Pancreas (tissue), 10 donors: ENCODE data around the gene TWIST2. TPM values are rescaled to one million over a fixed set of nuclear protein-coding genes. Genes with fewer than 3 reads are reported as not detected.
A peak's percentile ranks its signal among the peaks of the same experiment; 100 is the strongest.

Source experiments
- ATAC-seq, 4 donors: fragments of 200-7000 bp; cut with Tn5 transposase; one replicate each; pipeline versions ENCODE4 v1.8.0 to v1.9.1; 2020; ENCODE audit warnings: mild to moderate bottlenecking in 4 of 4, moderate library complexity in 4 of 4
- DNase-seq, 6 donors: peaks; one replicate each; pipeline ENCODE4 v3.0.0-alpha.2; 2020
- FAIRE-seq: peaks from 2 replicates; lab custom pipeline; 2012; peaks lifted over from hg19 to GRCh38; lab: Jason Lieb, UNC
- H3K27ac ChIP-seq, 4 donors: fragments of 200-600 bp; sonication (generic); 1 replicate in 3 of 4; 2 replicates in 1 of 4; pipeline versions ENCODE4 v1.5.0 to v1.8.0; 2020
- H3K27me3 ChIP-seq, 4 donors: fragments of 200-600 bp; one replicate each; pipeline ENCODE4 v1.8.0; 2021
- H3K36me3 ChIP-seq, 3 donors: fragments of 200-600 bp; sonication (generic) in 1 of 3; one replicate each; pipeline versions ENCODE4 v1.5.0 to v1.8.0; 2020 to 2021
- H3K4me1 ChIP-seq, 3 donors: fragments of 200-600 bp; one replicate each; pipeline ENCODE4 v1.8.0; 2021
- H3K4me3 ChIP-seq, 4 donors: fragments of 200-600 bp; sonication (generic) in 2 of 4; one replicate each; pipeline versions ENCODE4 v1.5.0 to v1.8.0; 2020 to 2021
- H3K9me3 ChIP-seq, 4 donors: fragments of 200-600 bp; one replicate each; pipeline ENCODE4 v1.8.0; 2021
- WGBS, 2 donors: extraction: QIAGEN DNeasy Blood & Tissue Kit; methylation state at CpG; one replicate each; pipeline ENCODE4 v1.1.7; 2013; 5-methylcytosine and 5-hydroxymethylcytosine counted together
- intact Hi-C, 3 donors: fragments of 100-400 bp; cut with DNase I; formaldehyde crosslinking; loops; one replicate each; pipeline versions ENCODE4 v1.11.1 to v1.14.2; 2022
- polyA plus RNA-seq, 2 donors: library from polyadenylated mRNA; stranded (reverse); fragments of 200-250 nt; gene quantifications; one replicate each; pipeline ENCODE4 v1.2.3, GENCODE V29; 2013
- total RNA-seq, 6 donors: library from RNA; stranded (reverse); fragmentation: NEBNext Ultra II Directional in 4 of 6; extraction: Animal tissue kit (Norgen Biotek cat#: 25700) in 4 of 6; gene quantifications; one replicate each; pipeline versions ENCODE4 v1.2.1 to v1.2.4, GENCODE V29; 2021 to 2023
- TF ChIP-seq, protein P1 (sequence below), 4 donors: fragments of 200-600 bp; sonication (generic) in 3 of 4; IDR thresholded peaks; one replicate each; pipeline versions ENCODE4 v1.5.0 to v1.8.0; 2021; ENCODE audit warnings: antibody characterized with exemption in 4 of 4
- donor health status: healthy with polysubstance abuse.
- donor health status: DM: no; HTN: no; CAD: no; lungs with moderate emphysema.
- donor health status: DM: no; HTN: no; CAD: no.
- donor health status: control.
- donor health status: control.
- donor health status: Bipolar disorder and iron deficiency.
- donor health status: DM: yes; HTN: yes; CAD: no.
- donor health status: DM: no; HTN: no; CAD: no.
- donor health status: DM: no; HTN: no; CAD: no.
- donor health status: DM: yes; HTN: yes; CAD: no.

The TWIST2 gene
- total and polyA plus RNA-seq, 8 donors: 0.31 to 3.0 (median 1.1) TPM

DNA sequence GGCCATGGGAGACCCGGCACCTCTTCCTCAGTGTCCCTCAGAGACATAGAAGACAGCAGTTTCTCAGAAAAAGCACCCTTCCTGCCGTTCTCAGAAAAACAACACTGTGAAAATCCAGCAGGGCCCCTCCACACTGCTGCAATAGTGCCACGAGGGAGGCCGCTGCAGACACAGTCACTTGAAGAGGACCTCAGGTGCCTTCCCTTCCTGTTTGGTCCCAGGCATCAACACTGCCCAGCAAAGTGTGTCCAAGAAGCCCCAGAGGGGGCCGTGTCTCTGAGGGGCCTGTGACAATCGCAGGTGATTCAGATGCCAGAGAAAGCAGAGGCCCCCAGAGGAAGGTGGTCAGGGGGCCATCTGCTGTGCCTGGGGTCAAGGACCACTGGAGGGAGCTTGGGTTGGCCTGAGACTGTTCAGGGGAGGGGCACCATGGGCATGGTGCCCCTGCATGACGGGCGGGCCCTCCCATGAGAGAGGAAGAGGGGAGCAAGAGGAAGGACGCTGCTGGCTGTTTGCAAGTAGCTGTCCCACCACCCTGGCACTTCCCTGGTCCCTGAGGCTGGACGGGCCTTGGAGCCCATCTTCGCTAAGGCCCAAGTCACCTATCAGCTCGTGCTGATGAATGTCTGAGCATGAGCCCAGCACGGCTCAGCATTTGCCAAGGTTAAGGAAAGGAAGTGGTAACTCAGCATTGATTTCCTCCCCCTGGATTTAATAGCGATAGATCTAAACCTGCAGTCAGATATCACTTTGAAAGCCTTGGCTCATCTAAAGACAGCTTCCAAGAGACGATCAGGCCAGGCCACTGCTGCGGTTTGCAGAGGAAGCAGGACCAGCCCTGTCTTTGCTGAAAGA is 9.1 kb downstream of the TWIST2 start:
- Histone ChIP-seq H3K27ac (no peak overlapping the region), H3K9me3 (no peaks in the 10 kb centered on the region), H3K27me3 (peaks cover 0 to 6% (median 0%) of the 10 kb centered on the region in 4 donors), H3K4me1 (no peaks in the 10 kb centered on the region), H3K36me3 (no peaks in the 10 kb centered on the region), H3K4me3 (no peak overlapping the region)
- TF ChIP-seq, protein P1, sequence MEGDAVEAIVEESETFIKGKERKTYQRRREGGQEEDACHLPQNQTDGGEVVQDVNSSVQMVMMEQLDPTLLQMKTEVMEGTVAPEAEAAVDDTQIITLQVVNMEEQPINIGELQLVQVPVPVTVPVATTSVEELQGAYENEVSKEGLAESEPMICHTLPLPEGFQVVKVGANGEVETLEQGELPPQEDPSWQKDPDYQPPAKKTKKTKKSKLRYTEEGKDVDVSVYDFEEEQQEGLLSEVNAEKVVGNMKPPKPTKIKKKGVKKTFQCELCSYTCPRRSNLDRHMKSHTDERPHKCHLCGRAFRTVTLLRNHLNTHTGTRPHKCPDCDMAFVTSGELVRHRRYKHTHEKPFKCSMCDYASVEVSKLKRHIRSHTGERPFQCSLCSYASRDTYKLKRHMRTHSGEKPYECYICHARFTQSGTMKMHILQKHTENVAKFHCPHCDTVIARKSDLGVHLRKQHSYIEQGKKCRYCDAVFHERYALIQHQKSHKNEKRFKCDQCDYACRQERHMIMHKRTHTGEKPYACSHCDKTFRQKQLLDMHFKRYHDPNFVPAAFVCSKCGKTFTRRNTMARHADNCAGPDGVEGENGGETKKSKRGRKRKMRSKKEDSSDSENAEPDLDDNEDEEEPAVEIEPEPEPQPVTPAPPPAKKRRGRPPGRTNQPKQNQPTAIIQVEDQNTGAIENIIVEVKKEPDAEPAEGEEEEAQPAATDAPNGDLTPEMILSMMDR (IDR thresholded peaks at IDR 0.05): no peak
- WGBS, 2 donors: 63 to 73% methylated on average over 16 of the region's 16 CpGs
- intact Hi-C loops: no loop called here
- no peak for FAIRE-seq
- DNase-seq: no peak
- no peak for ATAC-seq

DNA sequence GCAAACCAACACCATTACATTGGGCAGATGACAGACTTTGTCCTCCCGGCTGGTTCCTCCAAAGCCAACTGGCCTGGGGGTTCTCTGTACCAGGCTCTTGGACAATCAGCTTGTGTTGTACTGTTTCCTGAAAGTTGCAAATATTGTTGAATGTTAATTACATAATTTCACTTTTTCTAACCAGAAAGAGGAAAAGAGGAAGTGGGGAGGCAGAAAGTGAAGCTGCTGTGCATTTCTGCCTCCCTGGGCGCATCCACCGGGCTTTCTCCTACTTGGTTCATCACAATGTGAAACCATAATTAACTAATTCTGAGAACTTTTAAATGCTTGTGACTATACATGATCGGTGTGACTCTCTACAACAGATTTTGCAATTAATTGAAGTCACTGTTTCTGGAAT is 10.1 kb downstream of the TWIST2 start:
- ATAC-seq (no peak), FAIRE-seq (no peak), DNase-seq (no peak)
- H3K36me3 ChIP-seq: no peaks in the 10 kb centered on the region
- peaks cover 0 to 6% (median 0%) of the 10 kb centered on the region in 4 donors for H3K27me3 ChIP-seq
- intact Hi-C loops: no loop called here
- H3K27ac ChIP-seq: no peak overlapping the region
- 75 to 84% methylated on average over 4 of the region's 4 CpGs for WGBS, 2 donors
- H3K9me3 ChIP-seq: no peaks in the 10 kb centered on the region
- no peaks in the 10 kb centered on the region for H3K4me1 ChIP-seq
- TF ChIP-seq, protein P1 (IDR thresholded peaks at IDR 0.05): no peak
- no peak overlapping the region for H3K4me3 ChIP-seq

DNA sequence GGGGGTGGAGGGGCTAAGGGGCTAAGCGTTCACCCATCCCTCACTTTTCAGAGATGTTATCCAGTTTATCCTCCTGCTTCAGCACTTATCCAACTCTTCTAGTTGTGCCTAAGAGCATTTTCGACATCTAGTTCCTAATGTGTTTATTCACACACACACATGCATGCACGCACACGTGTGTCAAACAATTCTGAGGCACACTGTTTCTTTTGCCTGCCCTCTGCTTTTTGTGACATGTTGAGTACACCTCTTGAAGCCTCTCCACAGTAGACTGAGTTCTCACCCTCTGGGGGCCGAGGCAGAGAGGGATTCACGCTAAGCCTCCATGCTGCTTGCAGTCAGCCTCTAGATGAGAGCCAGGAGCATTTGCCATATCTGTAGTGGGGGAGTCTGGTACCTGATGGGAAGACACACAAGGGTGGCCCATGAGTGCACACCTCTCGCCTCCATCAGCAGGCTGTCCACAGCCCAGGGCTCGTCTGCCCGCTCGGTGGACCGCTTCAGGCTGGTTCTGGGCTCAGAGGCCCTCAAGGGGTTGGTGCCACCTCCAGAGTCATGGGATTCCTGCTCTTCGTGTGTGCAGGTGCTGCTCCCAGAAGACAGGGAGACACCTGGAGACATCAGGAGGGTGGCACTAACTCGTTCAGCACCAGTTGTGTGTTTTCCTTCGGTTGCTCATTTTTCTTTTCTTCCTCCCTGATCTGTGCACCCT is 11.9 kb downstream of the TWIST2 start:
- Histone ChIP-seq H3K36me3 (no peaks in the 10 kb centered on the region), H3K4me1 (no peaks in the 10 kb centered on the region), H3K9me3 (no peaks in the 10 kb centered on the region), H3K27me3 (peaks cover 0 to 4% (median 0%) of the 10 kb centered on the region in 4 donors), H3K4me3 (no peak overlapping the region), H3K27ac (no peak overlapping the region)
- ATAC-seq (no peak), DNase-seq (peak in 1 of 6 donors; percentile 27), FAIRE-seq (no peak)
- TF ChIP-seq, protein P1 (IDR thresholded peaks at IDR 0.05): no peak
- intact Hi-C loops: no loop called here
- WGBS, 2 donors: 57 to 63% methylated on average over 14 of the region's 14 CpGs

DNA sequence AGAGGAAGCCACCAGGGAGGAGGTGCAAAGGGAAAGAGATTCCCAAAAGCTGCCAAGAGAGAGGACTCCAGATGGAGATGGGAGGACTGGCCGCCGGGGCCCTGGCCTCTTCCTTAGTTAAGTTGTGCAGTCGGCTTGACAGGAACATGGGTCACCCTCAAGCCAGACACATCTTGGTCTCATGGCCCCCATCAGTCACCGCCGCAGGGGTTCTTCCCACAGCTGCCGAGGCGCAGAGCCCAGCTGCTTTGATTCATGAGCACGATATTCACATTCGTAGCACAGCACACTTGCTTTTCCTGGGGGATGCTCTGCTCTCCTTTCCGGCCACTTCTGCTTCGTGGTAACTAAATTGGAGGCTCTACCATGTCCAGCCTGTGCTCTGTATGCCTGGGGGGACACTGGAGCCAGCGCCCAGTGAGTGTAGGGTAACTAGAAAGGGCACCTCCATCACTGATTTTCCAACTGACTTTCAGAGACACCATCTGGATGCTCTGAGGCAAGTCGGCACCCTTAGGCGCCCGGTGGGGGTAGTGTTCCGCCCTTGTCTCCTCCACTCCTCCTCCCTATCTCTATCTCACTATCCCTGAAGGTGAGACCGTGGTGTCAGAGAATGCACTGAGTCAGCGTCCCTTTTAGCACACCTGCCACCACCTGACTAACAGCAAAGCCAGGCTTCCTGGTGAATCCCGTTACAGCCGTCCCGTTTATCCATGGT is 13.3 kb downstream of the TWIST2 start:
- Histone ChIP-seq H3K27me3 (no peaks in the 10 kb centered on the region), H3K4me3 (no peak overlapping the region), H3K9me3 (no peaks in the 10 kb centered on the region), H3K27ac (no peak overlapping the region), H3K4me1 (no peaks in the 10 kb centered on the region), H3K36me3 (no peaks in the 10 kb centered on the region)
- intact Hi-C loops: no loop called here
- DNase-seq (peak in 1 of 6 donors; percentile 21), FAIRE-seq (no peak), ATAC-seq (peak in 1 of 4 donors; percentile 19)
- WGBS, 2 donors: 62 to 67% methylated on average over 21 of the region's 21 CpGs
- TF ChIP-seq, protein P1 (IDR thresholded peaks at IDR 0.05): no peak
